Immature natural killer cell (primary cell): Measurements from ENCODE around the gene INVS. TPM values are rescaled to one million over a fixed set of nuclear protein-coding genes. Genes with fewer than 3 reads are reported as not detected.

ENCODE experiments used
- DNase-seq, 3 donors: peaks; one replicate each; pipeline ENCODE4 v3.0.0; 2022; ENCODE audit warnings: mixed read lengths in 1 of 3
- H3K27ac Mint-ChIP-seq, 6 donors: one replicate each; pipeline ENCODE4 v1.8.0; 2020; ENCODE audit warnings: mixed read lengths in 6 of 6, mild to moderate bottlenecking in 5 of 6, inconsistent platforms in 4 of 6, moderate library complexity in 3 of 6
- H3K27me3 Mint-ChIP-seq, 3 donors: one replicate each; pipeline ENCODE4 v1.8.0; 2020 to 2021; ENCODE audit warnings: low read depth in 3 of 3, mild to moderate bottlenecking in 3 of 3, mixed read lengths in 3 of 3, moderate library complexity in 3 of 3, inconsistent platforms in 1 of 3
- H3K36me3 Mint-ChIP-seq, 3 donors: one replicate each; pipeline ENCODE4 v1.8.0; 2020; ENCODE audit warnings: mixed read lengths in 3 of 3, inconsistent platforms in 2 of 3, mild to moderate bottlenecking in 2 of 3
- H3K4me1 Mint-ChIP-seq, 2 donors: one replicate each; pipeline ENCODE4 v1.8.0; 2020; ENCODE audit warnings: inconsistent platforms in 2 of 2, mild to moderate bottlenecking in 2 of 2, mixed read lengths in 2 of 2, moderate library complexity in 1 of 2
- H3K4me3 Mint-ChIP-seq, 5 donors: one replicate each; pipeline ENCODE4 v1.8.0; 2020; ENCODE audit warnings: mild to moderate bottlenecking in 5 of 5, mixed read lengths in 5 of 5, inconsistent platforms in 3 of 5, moderate library complexity in 3 of 5
- H3K9me3 Mint-ChIP-seq, 6 donors: one replicate each; pipeline ENCODE4 v1.8.0; 2020; ENCODE audit warnings: mild to moderate bottlenecking in 6 of 6, mixed read lengths in 6 of 6, inconsistent platforms in 4 of 6, moderate library complexity in 3 of 6
- polyA plus RNA-seq, 3 donors: library from polyadenylated mRNA; unstranded; fragments of 300-500 nt; fragmentation: Illumina TruSeq; gene quantifications; one replicate each; pipeline ENCODE4 v1.2.3, GENCODE V29; 2021

The INVS gene
- polyA plus RNA-seq, 3 donors from 2014 or later, result 3.4 to 12.6 (median 4.9) TPM

DNA sequence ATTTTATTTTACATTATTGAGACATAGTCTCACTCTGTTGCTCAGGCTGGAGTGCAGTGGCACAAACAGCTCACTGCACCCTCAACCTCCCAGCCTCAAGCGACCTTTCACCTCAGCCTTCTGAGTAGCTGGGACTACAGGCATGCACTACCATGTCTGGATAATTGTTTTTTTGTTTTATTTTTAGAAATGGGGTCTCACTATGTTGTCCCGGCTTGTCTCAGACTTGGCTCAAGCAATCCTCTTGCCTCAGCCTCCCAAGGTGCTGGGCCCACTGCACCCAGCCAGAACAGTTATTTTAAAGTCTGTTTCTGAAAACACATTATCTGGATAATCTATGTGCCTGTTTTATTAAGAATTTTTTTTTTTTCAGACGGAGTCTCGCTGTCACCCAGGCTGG, 191.7 kb downstream of the INVS start:
- H3K27me3 Mint-ChIP-seq, result peaks cover 0 to 4% (median 1%) of the 10 kb centered on the region in 3 donors
- H3K36me3 Mint-ChIP-seq, result peaks cover 41 to 65% (median 51%) of the 10 kb centered on the region in 3 donors
- H3K9me3 Mint-ChIP-seq, result no peaks in the 10 kb centered on the region
- no peaks in the 10 kb centered on the region for H3K4me1 Mint-ChIP-seq
- H3K27ac Mint-ChIP-seq, result no peak overlapping the region
- no peak for DNase-seq
- H3K4me3 Mint-ChIP-seq, result no peak overlapping the region

DNA sequence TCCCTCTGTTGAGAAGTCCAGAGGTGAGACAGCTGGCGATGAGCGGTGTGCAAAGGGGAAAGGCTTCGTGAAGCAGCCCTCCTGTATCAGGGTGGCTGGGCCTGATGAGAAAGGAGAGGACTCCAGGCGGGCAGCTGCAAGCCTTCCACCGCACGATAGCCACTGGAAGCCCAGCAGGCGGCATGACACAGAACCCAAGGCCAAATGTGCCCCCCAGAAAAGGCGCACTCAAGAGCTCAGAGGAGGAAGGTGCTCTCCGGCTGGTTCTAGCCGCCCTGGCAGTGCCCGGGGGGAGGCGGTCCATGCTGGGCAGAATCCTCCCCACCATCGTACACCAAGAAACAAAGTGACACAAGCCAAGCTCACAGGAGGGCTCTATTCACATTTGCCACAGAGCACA, 193.4 kb downstream of the INVS start:
- no peak for DNase-seq
- H3K4me1 Mint-ChIP-seq, result no peaks in the 10 kb centered on the region
- no peaks in the 10 kb centered on the region for H3K9me3 Mint-ChIP-seq
- H3K4me3 Mint-ChIP-seq, result no peak overlapping the region
- H3K27ac Mint-ChIP-seq, result no peak overlapping the region
- peaks cover 33 to 51% (median 42%) of the 10 kb centered on the region in 3 donors for H3K36me3 Mint-ChIP-seq
- peaks cover 0 to 4% (median 1%) of the 10 kb centered on the region in 3 donors for H3K27me3 Mint-ChIP-seq

DNA sequence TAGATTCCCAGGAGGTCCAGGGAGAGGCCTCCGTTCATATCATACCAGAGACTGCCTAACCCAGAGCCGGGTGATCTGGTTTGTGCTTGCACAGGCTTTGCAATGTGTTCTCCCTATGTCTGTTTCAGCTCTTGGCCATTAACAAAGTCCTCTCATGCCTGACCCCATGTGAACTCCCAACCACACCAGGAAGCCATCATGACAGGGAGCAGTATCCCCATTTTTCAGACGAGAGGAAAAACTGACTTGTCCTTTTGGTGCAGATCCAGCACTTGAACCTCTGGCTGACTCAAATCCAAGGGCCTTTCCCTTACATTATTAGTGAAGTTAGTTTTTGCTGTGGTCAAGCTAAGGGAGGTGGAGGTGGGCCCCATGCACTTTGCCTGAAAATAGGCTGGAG, 195.3 kb downstream of the INVS start:
- H3K36me3 Mint-ChIP-seq, result peaks cover 25 to 43% (median 30%) of the 10 kb centered on the region in 3 donors
- H3K4me3 Mint-ChIP-seq, result no peak overlapping the region
- no peak for DNase-seq
- H3K4me1 Mint-ChIP-seq, result no peaks in the 10 kb centered on the region
- H3K9me3 Mint-ChIP-seq, result no peaks in the 10 kb centered on the region
- no peak overlapping the region for H3K27ac Mint-ChIP-seq
- H3K27me3 Mint-ChIP-seq, result peaks cover 0 to 4% (median 0%) of the 10 kb centered on the region in 3 donors

DNA sequence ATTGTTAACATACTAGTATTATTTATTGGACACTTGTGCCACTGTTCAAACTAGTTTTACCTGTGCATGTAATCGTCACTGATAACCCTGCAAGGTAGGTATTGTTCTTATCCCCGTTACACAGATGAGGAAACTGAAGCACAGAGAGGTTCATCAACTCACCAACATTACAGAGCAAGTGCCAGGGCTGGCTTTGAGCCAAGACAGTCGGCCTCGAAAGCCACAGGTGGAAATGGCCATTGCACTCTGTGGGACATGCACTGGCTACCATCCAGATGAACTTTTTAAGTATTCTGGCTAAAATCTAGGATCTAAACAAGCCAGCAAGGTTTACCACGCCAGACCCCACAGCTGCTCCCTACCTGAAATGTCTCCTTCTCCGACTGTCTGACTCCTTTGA, 195.8 kb downstream of the INVS start:
- no peaks in the 10 kb centered on the region for H3K9me3 Mint-ChIP-seq
- no peak for DNase-seq
- H3K4me3 Mint-ChIP-seq, result no peak overlapping the region
- H3K27me3 Mint-ChIP-seq, result peaks cover 0 to 4% (median 0%) of the 10 kb centered on the region in 3 donors
- H3K27ac Mint-ChIP-seq, result no peak overlapping the region
- no peaks in the 10 kb centered on the region for H3K4me1 Mint-ChIP-seq
- H3K36me3 Mint-ChIP-seq, result peaks cover 20 to 42% (median 31%) of the 10 kb centered on the region in 3 donors

DNA sequence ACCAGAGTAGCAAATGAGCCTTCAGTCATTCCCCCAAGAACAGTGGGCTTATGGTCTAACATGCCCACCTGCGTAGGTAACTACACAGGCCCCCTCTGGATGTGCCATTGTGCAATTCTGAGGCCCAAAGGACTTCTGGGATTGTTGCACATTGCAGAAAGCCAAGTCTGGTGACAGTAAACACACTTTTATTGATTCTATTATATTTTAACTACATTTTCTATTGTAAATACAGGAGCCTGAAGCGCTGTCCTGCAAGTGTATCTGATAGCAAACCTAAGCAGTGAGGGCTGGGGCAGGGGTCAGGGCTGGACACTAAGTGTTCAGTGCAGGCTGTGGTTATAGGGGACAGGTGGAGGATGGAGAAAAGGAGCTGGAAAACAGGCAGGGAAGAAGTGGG, 196.2 kb downstream of the INVS start:
- DNase-seq, result no peak
- Mint-ChIP-seq H3K9me3 (no peaks in the 10 kb centered on the region), H3K27ac (peak overlapping the region in 1 of 6 donors; percentile 13), H3K27me3 (peaks cover 0 to 2% (median 0%) of the 10 kb centered on the region in 3 donors), H3K4me1 (no peaks in the 10 kb centered on the region), H3K4me3 (no peak overlapping the region), H3K36me3 (peaks cover 16 to 42% (median 29%) of the 10 kb centered on the region in 3 donors)

DNA sequence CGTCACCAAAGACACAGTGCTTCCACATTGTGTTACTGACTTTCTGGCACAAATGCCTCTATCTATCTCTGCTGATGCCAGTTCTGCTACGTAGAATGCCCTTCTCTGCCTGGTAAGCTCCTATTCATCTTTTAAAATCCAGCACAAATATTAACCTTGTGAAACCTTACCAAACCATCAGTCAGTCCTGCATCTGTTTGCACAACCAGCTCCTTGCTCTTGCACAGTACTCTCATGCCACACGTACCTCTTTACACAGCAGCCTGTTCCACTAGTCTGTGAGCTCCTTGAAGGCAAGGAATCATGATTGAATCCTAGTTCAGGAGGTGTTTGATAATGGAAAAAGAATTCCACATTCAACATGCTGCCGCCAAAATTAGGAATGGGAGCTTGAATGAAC, 197.4 kb downstream of the INVS start:
- Mint-ChIP-seq H3K36me3 (peaks cover 18 to 43% (median 23%) of the 10 kb centered on the region in 3 donors), H3K4me3 (no peak overlapping the region), H3K27ac (no peak overlapping the region), H3K27me3 (peaks cover 0 to under 1% (median 0%) of the 10 kb centered on the region in 3 donors), H3K4me1 (no peaks in the 10 kb centered on the region), H3K9me3 (no peaks in the 10 kb centered on the region)
- no peak for DNase-seq

DNA sequence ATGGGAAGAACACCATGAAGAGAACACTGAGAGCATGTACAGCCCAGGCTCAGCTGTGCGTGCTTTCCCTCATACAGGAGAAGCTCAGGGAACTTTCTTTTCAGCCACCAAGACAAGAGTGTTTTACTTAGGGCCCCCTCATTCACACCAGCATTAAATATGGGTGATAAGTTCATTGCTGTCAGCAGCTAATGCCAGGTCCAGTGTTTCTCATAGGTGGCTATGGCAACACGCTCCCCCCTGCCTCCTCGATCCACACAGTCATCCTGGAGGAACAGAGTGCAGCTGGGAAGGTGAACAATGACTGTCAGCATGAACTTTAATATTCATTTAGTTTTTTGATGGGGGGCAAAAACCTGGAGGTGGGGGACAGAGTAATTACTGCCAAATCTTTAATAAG, 199.3 kb downstream of the INVS start:
- peak overlapping the region in 1 of 6 donors; percentile 11 for H3K27ac Mint-ChIP-seq
- no peak for DNase-seq
- H3K9me3 Mint-ChIP-seq, result no peaks in the 10 kb centered on the region
- no peaks in the 10 kb centered on the region for H3K27me3 Mint-ChIP-seq
- H3K36me3 Mint-ChIP-seq, result peaks cover 14 to 38% (median 17%) of the 10 kb centered on the region in 3 donors
- H3K4me3 Mint-ChIP-seq, result no peak overlapping the region
- no peaks in the 10 kb centered on the region for H3K4me1 Mint-ChIP-seq

DNA sequence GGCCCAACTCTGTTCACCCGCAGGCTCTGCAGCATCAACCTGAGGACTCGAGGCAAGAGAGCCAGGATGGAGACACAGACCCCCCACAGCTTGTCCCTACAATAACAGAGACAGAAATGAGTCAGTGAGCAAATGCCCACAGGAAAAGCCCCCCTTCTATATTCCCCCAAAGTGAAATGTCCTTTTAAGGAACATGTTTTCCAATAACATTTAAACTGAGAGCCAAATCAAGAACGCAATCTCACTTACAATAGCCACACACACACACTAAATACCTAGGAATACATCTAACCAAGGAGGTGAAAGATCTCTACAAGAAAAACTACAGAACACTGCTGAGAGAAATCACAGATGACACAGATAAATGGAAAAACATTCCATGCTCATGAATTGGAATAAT, 204.7 kb downstream of the INVS start:
- no peak overlapping the region for H3K4me3 Mint-ChIP-seq
- H3K36me3 Mint-ChIP-seq, result peaks cover 15 to 52% (median 28%) of the 10 kb centered on the region in 3 donors
- peaks cover 1 to 6% of the 10 kb centered on the region in 2 donors for H3K4me1 Mint-ChIP-seq
- DNase-seq, result no peak
- H3K27me3 Mint-ChIP-seq, result no peaks in the 10 kb centered on the region
- peak overlapping the region in 3 of 6 donors; percentile 2 to 16 (median 12) for H3K27ac Mint-ChIP-seq
- H3K9me3 Mint-ChIP-seq, result no peaks in the 10 kb centered on the region

DNA sequence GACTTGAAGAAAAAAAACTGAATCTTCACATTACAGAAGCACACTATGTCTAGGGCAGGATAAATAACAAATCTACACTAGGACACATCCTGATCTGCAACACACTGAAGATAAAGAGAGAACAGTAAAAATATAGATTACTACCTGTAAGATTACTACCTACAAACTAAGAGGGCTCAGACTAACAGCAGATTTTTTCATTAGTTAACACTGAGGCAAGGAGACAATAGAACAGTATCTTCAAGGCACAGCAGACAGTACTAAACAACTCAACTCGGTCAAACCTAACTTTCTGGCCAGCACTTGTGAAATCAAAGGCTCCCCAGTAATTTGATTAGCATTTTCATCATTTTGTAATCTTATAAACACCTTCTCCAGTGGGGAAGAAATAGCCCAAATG, 207.2 kb downstream of the INVS start:
- Mint-ChIP-seq H3K4me3 (no peak overlapping the region), H3K36me3 (peaks cover 18 to 45% (median 19%) of the 10 kb centered on the region in 3 donors), H3K9me3 (no peaks in the 10 kb centered on the region), H3K4me1 (peaks cover 1 to 7% of the 10 kb centered on the region in 2 donors), H3K27me3 (no peaks in the 10 kb centered on the region), H3K27ac (no peak overlapping the region)
- no peak for DNase-seq

DNA sequence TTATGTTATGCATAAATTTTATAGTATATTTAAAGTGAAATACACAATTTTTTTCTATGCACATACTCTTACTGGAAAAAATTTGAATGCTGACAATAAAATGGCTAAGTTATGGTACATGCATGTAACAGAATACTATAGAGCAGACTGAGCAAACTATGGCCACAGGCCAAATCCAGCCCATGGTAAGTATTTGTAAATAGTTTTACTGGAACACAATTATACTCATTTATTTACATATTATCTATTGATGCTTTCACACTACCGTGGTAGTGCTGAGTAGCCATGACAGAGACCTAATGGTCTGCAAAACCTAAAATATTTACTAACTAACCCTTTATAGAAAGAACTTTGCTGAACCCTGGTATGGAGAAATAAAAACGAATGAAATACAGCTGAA, 208.0 kb downstream of the INVS start:
- H3K36me3 Mint-ChIP-seq, result peaks cover 17 to 44% (median 18%) of the 10 kb centered on the region in 3 donors

DNA sequence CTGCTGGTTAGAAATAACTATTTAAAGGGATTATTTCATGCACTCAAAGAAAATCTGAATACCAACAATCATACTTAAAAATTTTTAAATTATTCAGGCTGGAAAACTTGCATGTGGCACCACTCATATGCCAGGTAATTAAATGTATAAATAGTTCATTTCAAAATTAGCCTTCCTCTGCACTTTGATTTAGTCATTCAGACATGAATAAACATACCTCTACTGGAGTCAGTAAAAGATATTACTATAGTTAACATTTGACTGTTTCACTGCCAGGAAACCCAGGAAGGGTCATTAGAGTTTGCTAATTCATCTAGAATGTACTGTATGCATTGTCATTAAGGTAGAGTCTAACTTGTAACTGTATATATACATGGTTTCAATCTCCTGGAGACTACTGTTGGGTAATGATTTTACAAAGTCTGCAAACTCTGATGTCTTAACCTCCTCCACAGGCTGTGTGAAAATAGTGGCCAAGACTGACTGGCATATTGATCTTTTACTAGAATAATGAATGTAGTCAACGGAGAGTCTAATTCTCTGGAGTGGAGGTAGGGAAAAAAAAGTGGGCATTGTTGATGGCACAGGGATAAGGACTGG, 210.0 kb downstream of the INVS start:
- Mint-ChIP-seq H3K27ac (peak overlapping the region in 2 of 6 donors; percentile 8 to 35), H3K4me1 (peaks cover 3 to 14% of the 10 kb centered on the region in 2 donors), H3K27me3 (no peaks in the 10 kb centered on the region), H3K4me3 (no peak overlapping the region), H3K36me3 (peaks cover 11 to 34% (median 20%) of the 10 kb centered on the region in 3 donors), H3K9me3 (no peaks in the 10 kb centered on the region)
- no peak for DNase-seq

More for the DNA sequence above, 208.0 kb downstream of the INVS start:
- Mint-ChIP-seq H3K9me3 (no peaks in the 10 kb centered on the region), H3K4me1 (peaks cover 3 to 14% of the 10 kb centered on the region in 2 donors), H3K27me3 (no peaks in the 10 kb centered on the region), H3K27ac (no peak overlapping the region), H3K4me3 (no peak overlapping the region)
- no peak for DNase-seq

DNA sequence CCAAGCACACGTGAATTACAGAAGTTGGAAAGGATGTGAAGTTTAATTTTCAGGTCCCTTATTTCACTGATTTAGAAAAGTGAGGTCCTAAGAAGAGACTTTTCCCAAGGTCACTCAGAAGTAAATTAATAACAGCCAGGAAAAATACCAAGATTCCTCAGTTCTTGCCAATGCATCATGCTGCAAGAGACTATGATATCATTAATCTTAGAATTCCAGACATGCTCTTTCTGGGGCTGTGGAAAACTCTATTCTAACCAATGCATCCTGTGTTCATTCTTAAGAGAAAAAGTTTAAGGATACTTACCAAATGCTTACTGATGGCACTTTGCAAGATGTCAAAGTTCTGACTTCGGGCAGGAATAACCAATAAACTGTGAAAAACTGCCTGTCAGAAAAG, 210.9 kb downstream of the INVS start:
- Mint-ChIP-seq H3K27me3 (no peaks in the 10 kb centered on the region), H3K36me3 (peaks cover 17 to 39% (median 27%) of the 10 kb centered on the region in 3 donors), H3K9me3 (no peaks in the 10 kb centered on the region), H3K4me1 (peaks cover 2 to 11% of the 10 kb centered on the region in 2 donors), H3K4me3 (no peak overlapping the region), H3K27ac (peak overlapping the region in 1 of 6 donors; percentile 8)
- no peak for DNase-seq

DNA sequence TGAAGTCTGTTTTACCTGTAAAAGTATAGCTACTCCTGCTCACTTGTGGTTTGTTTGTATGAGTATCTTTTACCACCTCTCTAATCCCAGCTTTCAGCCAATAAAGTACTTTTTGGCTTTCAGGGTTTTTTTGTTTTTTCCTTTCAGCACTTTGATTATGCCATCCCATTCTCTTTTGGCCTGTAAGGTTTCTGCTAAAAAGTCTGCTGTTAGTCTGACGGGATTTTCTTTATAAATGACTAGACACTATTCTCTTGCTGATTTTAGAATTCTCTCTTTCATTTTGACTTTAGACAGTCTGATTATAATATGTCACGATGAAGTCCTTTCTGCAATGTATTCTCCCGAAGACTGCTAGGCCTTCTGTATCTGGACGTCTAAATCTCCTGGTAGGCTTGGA, 216.5 kb downstream of the INVS start:
- Mint-ChIP-seq H3K27me3 (peaks cover 0 to 1% (median 0%) of the 10 kb centered on the region in 3 donors), H3K4me3 (no peak overlapping the region), H3K4me1 (peaks cover 5 to 17% of the 10 kb centered on the region in 2 donors), H3K36me3 (peaks cover 42 to 46% (median 42%) of the 10 kb centered on the region in 3 donors), H3K9me3 (no peaks in the 10 kb centered on the region), H3K27ac (no peak overlapping the region)
- DNase-seq, result no peak

DNA sequence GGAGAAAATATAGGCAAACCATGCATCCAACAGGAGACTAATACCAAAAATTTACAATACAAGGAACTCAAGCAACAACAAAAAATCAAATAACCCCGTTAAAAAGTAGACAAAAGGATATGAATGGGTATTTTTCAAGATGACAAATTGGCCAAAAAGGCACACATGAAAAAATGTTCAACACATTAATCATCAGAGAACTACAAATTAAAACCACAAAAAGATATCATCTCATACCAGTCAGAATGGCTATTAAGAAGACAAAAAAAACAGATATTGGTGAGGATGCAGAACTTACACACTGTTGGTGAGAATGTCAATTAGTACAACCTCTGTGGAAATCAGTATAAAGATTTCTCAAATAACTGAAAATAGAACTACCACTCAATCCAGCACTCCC, 218.7 kb downstream of the INVS start:
- Mint-ChIP-seq H3K36me3 (peaks cover 37 to 46% (median 38%) of the 10 kb centered on the region in 3 donors), H3K4me1 (peaks cover 3 to 11% of the 10 kb centered on the region in 2 donors), H3K27ac (peak overlapping the region in 2 of 6 donors; percentile 10 to 22), H3K4me3 (no peak overlapping the region), H3K9me3 (no peaks in the 10 kb centered on the region), H3K27me3 (peaks cover 0 to 1% (median 0%) of the 10 kb centered on the region in 3 donors)
- no peak for DNase-seq
